GM23338 (cell line): ENCODE measurements around the gene MALRD1. TPM values are rescaled to one million over a fixed set of nuclear protein-coding genes. Genes with fewer than 3 reads are reported as not detected.

Source experiments
- ATAC-seq: fragments of 200-7000 bp; cut with Tn5 transposase; 3 replicates; pipeline ENCODE4 v1.9.1; 2020
- DNase-seq: peaks from one replicate; pipeline ENCODE4 v3.0.0-alpha.2; 2015; ENCODE audit warnings: low spot score
- H2AFZ ChIP-seq: fragments of 200-600 bp; sonication (generic); 2 replicates; pipeline ENCODE4 v1.8.0; 2016; ENCODE audit warnings: antibody characterized with exemption, mild to moderate bottlenecking, moderate library complexity
- H3F3A ChIP-seq: fragments of 200-600 bp; sonication (generic); replicated peaks from 2 replicates; pipeline ENCODE4 v1.8.0; 2017; ENCODE audit warnings: antibody characterized with exemption, mixed run types, low read depth
- H3K27ac ChIP-seq: fragments of 200-600 bp; sonication (generic); 2 replicates; pipeline ENCODE4 v1.6.1; 2016; ENCODE audit warnings: low read depth
- H3K27me3 ChIP-seq: fragments of 200-600 bp; sonication (generic); 2 replicates; pipeline ENCODE4 v1.8.0; 2016; ENCODE audit warnings: mild to moderate bottlenecking, mixed run types, moderate library complexity; ENCODE audit not compliant: insufficient read depth
- H3K36me3 ChIP-seq: fragments of 200-600 bp; sonication (generic); 2 replicates; pipeline ENCODE4 v1.8.0; 2016; ENCODE audit warnings: mild to moderate bottlenecking; ENCODE audit not compliant: insufficient read depth
- H3K4me1 ChIP-seq: fragments of 200-600 bp; sonication (generic); 2 replicates; pipeline ENCODE4 v1.8.0; 2016; ENCODE audit warnings: mild to moderate bottlenecking, moderate library complexity; ENCODE audit not compliant: insufficient read depth
- H3K4me2 ChIP-seq: fragments of 200-600 bp; sonication (generic); 2 replicates; pipeline ENCODE4 v1.7.1; 2017; ENCODE audit warnings: mixed run types
- H3K4me3 ChIP-seq: fragments of 200-600 bp; sonication (generic); 2 replicates; pipeline ENCODE4 v1.6.1; 2016; ENCODE audit warnings: mixed run types
- H3K79me2 ChIP-seq: fragments of 200-600 bp; sonication (generic); replicated peaks from 2 replicates; pipeline ENCODE4 v1.8.0; 2017; ENCODE audit warnings: mild to moderate bottlenecking; ENCODE audit not compliant: insufficient read depth
- H3K9me2 ChIP-seq: fragments of 200-600 bp; sonication (generic); 2 replicates; pipeline ENCODE4 v1.8.0; 2017; ENCODE audit not compliant: insufficient read depth
- H4K20me1 ChIP-seq: fragments of 200-600 bp; sonication (generic); replicated peaks from 2 replicates; pipeline ENCODE4 v1.8.0; 2017; ENCODE audit warnings: mild to moderate bottlenecking; ENCODE audit not compliant: insufficient read depth
- H3K27ac Mint-ChIP-seq: 2 replicates; pipeline ENCODE4 v1.8.0; 2020; ENCODE audit warnings: inconsistent platforms, mild to moderate bottlenecking, moderate library complexity, mixed read lengths
- H3K27me3 Mint-ChIP-seq: 3 replicates; pipeline ENCODE4 v1.8.0; 2022; ENCODE audit warnings: low read depth, mild to moderate bottlenecking, moderate library complexity, mixed read lengths, inconsistent platforms; ENCODE audit not compliant: insufficient read depth, poor library complexity
- H3K36me3 Mint-ChIP-seq: 3 replicates; pipeline ENCODE4 v1.8.0; 2021; ENCODE audit warnings: low read depth, mild to moderate bottlenecking, inconsistent platforms, moderate library complexity, mixed read lengths
- H3K4me1 Mint-ChIP-seq: 3 replicates; pipeline ENCODE4 v1.8.0; 2020; ENCODE audit warnings: mild to moderate bottlenecking, inconsistent platforms, mixed read lengths
- H3K4me3 Mint-ChIP-seq: 3 replicates; pipeline ENCODE4 v1.8.0; 2021; ENCODE audit warnings: moderate library complexity, mild to moderate bottlenecking, inconsistent platforms, mixed read lengths
- H3K9me3 Mint-ChIP-seq: 3 replicates; pipeline ENCODE4 v1.8.0; 2020; ENCODE audit warnings: moderate library complexity, mild to moderate bottlenecking, inconsistent platforms, mixed read lengths
- CREB1 ChIP-seq: fragments of 250-450 bp; sonication (Bioruptor Pico); IDR thresholded peaks from 2 replicates; pipeline ENCODE4 v1.5.0; 2020; ENCODE audit warnings: low read depth, mild to moderate bottlenecking, moderate library complexity
- CTCF ChIP-seq, 2 experiments: fragments of 200-600 bp in 1 of 2; sonication (generic) in 1 of 2; conservative IDR thresholded peaks; 2 replicates each; pipeline versions ENCODE4 v1.5.1 to v1.6.1; 2016 to 2017; ENCODE audit warnings: antibody characterized with exemption in 2 of 2, low read depth in 2 of 2, mild to moderate bottlenecking in 2 of 2, moderate library complexity in 1 of 2
- ETS1 ChIP-seq: IDR thresholded peaks from 2 replicates; pipeline ENCODE4 v1.6.1; 2016; ENCODE audit warnings: antibody characterized with exemption
- EZH2 ChIP-seq: fragments of 200-600 bp; sonication (generic); IDR thresholded peaks from one replicate; pipeline ENCODE4 v1.8.0; 2017; ENCODE audit warnings: antibody characterized with exemption, mild to moderate bottlenecking, low read depth; ENCODE audit not compliant: unreplicated experiment
- JUNB ChIP-seq: IDR thresholded peaks from one replicate; pipeline ENCODE4 v1.6.1; 2016; ENCODE audit warnings: antibody characterized with exemption; ENCODE audit not compliant: unreplicated experiment
- NANOG ChIP-seq: IDR thresholded peaks from 2 replicates; pipeline ENCODE4 v1.6.1; 2016; ENCODE audit warnings: antibody characterized with exemption, borderline replicate concordance
- POLR2AphosphoS5 ChIP-seq: IDR thresholded peaks from 2 replicates; pipeline ENCODE4 v1.6.1; 2016; ENCODE audit warnings: antibody characterized with exemption, low read depth
- REST ChIP-seq: IDR thresholded peaks from one replicate; pipeline ENCODE4 v1.6.1; 2018; ENCODE audit warnings: antibody characterized with exemption; ENCODE audit not compliant: unreplicated experiment
- STAT1 ChIP-seq: IDR thresholded peaks from one replicate; pipeline ENCODE4 v1.6.1; 2016; ENCODE audit warnings: antibody characterized with exemption; ENCODE audit not compliant: unreplicated experiment
- polyA plus RNA-seq: library from polyadenylated mRNA; unstranded; fragments of >200 nt; fragmentation: Nextera tagmentation; extraction: Ambion mirVana; gene quantifications from 2 replicates; pipeline ENCODE4 v1.2.1, GENCODE V29; 2016
- total RNA-seq: library from RNA; depleted of rRNA; stranded (reverse); fragments of >200 nt; shearing (Covaris generic); gene quantifications from 2 replicates; pipeline ENCODE4 v1.2.3, GENCODE V29; 2014

Gene MALRD1
- total and polyA plus RNA-seq, 2 experiments from 2014 or later, result 0.42 to 1.9 TPM

GRCh38 chr10:19730167-19730906 is 681.7 kb downstream of the MALRD1 start:
- H4K20me1 ChIP-seq, result no peaks in the 10 kb centered on the region
- H2AFZ ChIP-seq, result no peak overlapping the region
- Mint-ChIP-seq H3K27ac (no peak overlapping the region; the same call in 1 of the 2 replicates), H3K27me3 (no peaks in the 10 kb centered on the region), H3K9me3 (peaks cover 3% of the 10 kb centered on the region; the same call in 1 of the 3 replicates), H3K4me1 (no peaks in the 10 kb centered on the region), H3K36me3 (no peaks in the 10 kb centered on the region), H3K4me3 (no peak overlapping the region)
- H3K4me2 ChIP-seq, result no peak overlapping the region
- H3F3A ChIP-seq, result no peaks in the 10 kb centered on the region
- ATAC-seq, result no peak
- DNase-seq, result no peak
- H3K79me2 ChIP-seq, result no peaks in the 10 kb centered on the region
- no peaks in the 10 kb centered on the region for H3K4me1 ChIP-seq
- H3K4me3 ChIP-seq, result no peak overlapping the region
- no peaks in the 10 kb centered on the region for H3K27me3 ChIP-seq
- TF ChIP-seq POLR2AphosphoS5 (no peak), CREB1 (no peak), ETS1 (no peak), STAT1 (no peak), EZH2 (no peak), JUNB (no peak)
- H3K36me3 ChIP-seq, result no peaks in the 10 kb centered on the region
- 0 out of 2 replicates have a peak, but pooled peaks cover 4% of the 10 kb centered on the region for H3K9me2 ChIP-seq
- H3K27ac ChIP-seq, result no peak overlapping the region

GRCh38 chr10:19730907-19731217 is 682.3 kb downstream of the MALRD1 start:
- DNase-seq (no peak), ATAC-seq (no peak)
- Histone ChIP-seq H4K20me1 (no peaks in the 10 kb centered on the region), H3F3A (no peaks in the 10 kb centered on the region), H3K9me2 (0 out of 2 replicates have a peak, but pooled peaks cover 4% of the 10 kb centered on the region), H3K4me1 (no peaks in the 10 kb centered on the region), H2AFZ (no peak overlapping the region), H3K27me3 (no peaks in the 10 kb centered on the region), H3K4me2 (no peak overlapping the region), H3K4me3 (no peak overlapping the region), H3K79me2 (no peaks in the 10 kb centered on the region), H3K27ac (no peak overlapping the region), H3K36me3 (no peaks in the 10 kb centered on the region)
- Mint-ChIP-seq H3K27me3 (no peaks in the 10 kb centered on the region), H3K4me1 (no peaks in the 10 kb centered on the region), H3K27ac (no peak overlapping the region), H3K36me3 (no peaks in the 10 kb centered on the region), H3K4me3 (no peak overlapping the region), H3K9me3 (peaks cover 2% of the 10 kb centered on the region; the same call in 1 of the 3 replicates)
- TF ChIP-seq CTCF (conservative IDR thresholded peaks at IDR 0.05; ENCODE audit: low read depth in 2 of 2), result no peak
- TF ChIP-seq JUNB, result no peak
- no peak for TF ChIP-seq POLR2AphosphoS5
- TF ChIP-seq NANOG, result no peak
- no peak for TF ChIP-seq CREB1
- TF ChIP-seq REST, result no peak
